IPS-20b (cell line): ENCODE measurements around the gene PHF2.

Experiments
- H3K27ac ChIP-seq: one replicate; pipeline ENCODE4 v1.5.1; 2013; ENCODE audit warnings: low read length
- H3K27me3 ChIP-seq: 2 replicates; pipeline ENCODE4 v1.6.1; 2013; ENCODE audit warnings: mild to moderate bottlenecking, low read length, inconsistent platforms; ENCODE audit not compliant: insufficient read depth
- H3K36me3 ChIP-seq: 2 replicates; pipeline ENCODE4 v1.6.1; 2013; ENCODE audit warnings: low read depth, mild to moderate bottlenecking, inconsistent platforms, low read length, moderate library complexity; ENCODE audit not compliant: insufficient read depth
- H3K4me1 ChIP-seq: 2 replicates; pipeline ENCODE4 v1.6.1; 2013; ENCODE audit warnings: mild to moderate bottlenecking, control low read depth, inconsistent platforms, low read length, moderate library complexity; ENCODE audit not compliant: insufficient read depth
- H3K4me3 ChIP-seq: 2 replicates; pipeline ENCODE4 v1.5.1; 2013; ENCODE audit warnings: mild to moderate bottlenecking, low read length, inconsistent platforms
- H3K9ac ChIP-seq: 2 replicates; pipeline ENCODE4 v1.6.1; 2013; ENCODE audit warnings: low read depth, mild to moderate bottlenecking, inconsistent platforms, low read length, moderate library complexity
- H3K9me3 ChIP-seq: 2 replicates; pipeline ENCODE4 v1.6.1; 2013; ENCODE audit warnings: mild to moderate bottlenecking, low read depth, low read length, inconsistent platforms; ENCODE audit not compliant: insufficient read depth

Gene PHF2

GRCh38 chr9:93652604-93653592 lies 76.5 kb downstream of the PHF2 start:
- Histone ChIP-seq H3K36me3 (peaks cover 22% of the 10 kb centered on the region), H3K9ac (no peak overlapping the region), H3K9me3 (no peaks in the 10 kb centered on the region), H3K4me3 (no peak overlapping the region), H3K27ac (no peak overlapping the region), H3K27me3 (no peaks in the 10 kb centered on the region), H3K4me1 (no peaks in the 10 kb centered on the region)

GRCh38 chr9:93653760-93654159 lies 77.4 kb downstream of the PHF2 start:
- Histone ChIP-seq H3K27ac (no peak overlapping the region), H3K36me3 (peaks cover 22% of the 10 kb centered on the region), H3K9ac (no peak overlapping the region), H3K4me3 (no peak overlapping the region), H3K27me3 (no peaks in the 10 kb centered on the region), H3K9me3 (no peaks in the 10 kb centered on the region), H3K4me1 (no peaks in the 10 kb centered on the region)

DNA sequence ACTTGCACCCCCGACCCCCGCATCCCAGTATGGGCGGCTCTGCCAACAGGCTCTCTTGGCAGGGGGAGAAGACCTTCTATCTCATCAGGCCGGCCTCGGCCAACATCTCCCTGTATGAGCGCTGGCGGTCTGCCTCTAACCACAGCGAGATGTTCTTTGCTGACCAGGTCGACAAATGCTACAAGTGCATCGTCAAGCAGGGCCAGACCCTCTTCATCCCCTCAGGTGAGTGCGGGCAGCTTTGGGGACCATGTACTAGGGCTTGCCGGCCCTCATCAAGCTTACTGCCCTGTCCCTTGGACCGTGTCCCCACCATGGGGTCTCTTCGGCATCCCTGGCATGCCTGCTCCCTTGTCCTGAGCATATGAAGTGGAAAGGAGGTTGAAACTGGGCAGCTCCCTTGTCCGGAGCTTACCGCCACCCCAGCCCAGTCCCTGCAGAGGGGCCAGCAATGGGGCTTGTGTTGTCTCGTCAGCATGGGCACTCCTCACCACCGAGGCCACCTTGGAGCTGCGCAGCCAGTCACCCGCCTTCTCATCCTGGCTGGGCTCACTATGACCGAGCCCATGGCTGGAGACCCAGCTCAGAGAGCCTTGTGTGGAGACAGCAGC lies 78.1 kb downstream of the PHF2 start:
- Histone ChIP-seq H3K9ac (no peak overlapping the region), H3K4me1 (no peaks in the 10 kb centered on the region), H3K9me3 (no peaks in the 10 kb centered on the region), H3K27ac (no peak overlapping the region), H3K36me3 (peaks cover 20% of the 10 kb centered on the region), H3K27me3 (no peaks in the 10 kb centered on the region), H3K4me3 (no peak overlapping the region)

DNA sequence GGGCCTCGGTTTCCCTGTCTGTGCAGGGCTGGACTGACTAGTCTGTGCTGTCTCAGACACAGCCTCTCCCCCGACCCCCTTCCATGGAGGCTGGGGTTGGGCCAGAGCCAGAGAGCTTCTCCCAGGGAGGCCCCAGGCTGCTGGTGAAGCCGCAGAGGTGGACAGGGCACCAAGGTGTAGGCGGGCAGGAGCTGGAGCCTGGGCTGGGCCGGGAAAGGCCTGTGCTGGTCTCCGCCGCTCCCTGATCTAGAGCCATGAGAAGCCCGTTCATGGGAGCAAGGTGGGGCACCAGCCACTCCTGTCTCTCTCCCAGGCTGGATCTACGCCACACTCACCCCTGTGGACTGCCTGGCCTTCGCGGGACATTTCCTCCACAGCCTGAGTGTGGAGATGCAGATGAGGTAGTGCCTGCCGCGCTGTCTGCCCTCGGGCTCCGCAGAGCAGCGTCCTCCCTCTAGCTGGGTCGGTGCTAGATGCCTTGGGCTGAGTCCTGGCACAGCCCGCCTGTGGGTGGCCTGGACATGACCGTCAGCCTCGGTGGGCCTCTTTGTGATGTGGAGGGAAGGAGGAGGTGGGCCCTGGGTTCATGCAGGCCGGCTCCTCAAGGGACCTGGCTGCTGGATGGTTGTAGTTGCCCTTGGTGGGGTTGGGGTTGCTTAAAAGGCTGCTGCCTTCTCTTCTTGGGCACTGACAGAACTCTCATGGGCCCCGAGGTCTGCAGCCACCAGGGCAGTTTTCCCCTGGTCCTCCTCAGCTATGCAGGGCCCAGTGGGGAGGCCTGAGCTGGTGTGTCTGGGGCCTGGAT lies 79.4 kb downstream of the PHF2 start:
- no peaks in the 10 kb centered on the region for H3K9me3 ChIP-seq
- peaks cover 6% of the 10 kb centered on the region for H3K36me3 ChIP-seq
- no peak overlapping the region for H3K9ac ChIP-seq
- no peaks in the 10 kb centered on the region for H3K27me3 ChIP-seq
- no peak overlapping the region for H3K27ac ChIP-seq
- no peaks in the 10 kb centered on the region for H3K4me1 ChIP-seq
- H3K4me3 ChIP-seq = no peak overlapping the region

GRCh38 chr9:93656426-93657239 lies 80.2 kb downstream of the PHF2 start:
- H3K4me1 ChIP-seq = no peaks in the 10 kb centered on the region
- no peak overlapping the region for H3K4me3 ChIP-seq
- H3K27ac ChIP-seq = no peak overlapping the region
- no peaks in the 10 kb centered on the region for H3K27me3 ChIP-seq
- H3K36me3 ChIP-seq = peaks cover 5% of the 10 kb centered on the region
- no peaks in the 10 kb centered on the region for H3K9me3 ChIP-seq
- no peak overlapping the region for H3K9ac ChIP-seq

GRCh38 chr9:93657331-93658111 lies 81.1 kb downstream of the PHF2 start:
- no peak overlapping the region for H3K4me3 ChIP-seq
- no peak overlapping the region for H3K27ac ChIP-seq
- peaks cover 5% of the 10 kb centered on the region for H3K36me3 ChIP-seq
- no peaks in the 10 kb centered on the region for H3K4me1 ChIP-seq
- H3K27me3 ChIP-seq = no peaks in the 10 kb centered on the region
- no peaks in the 10 kb centered on the region for H3K9me3 ChIP-seq
- no peak overlapping the region for H3K9ac ChIP-seq

- Histone ChIP-seq H3K9me3 (no peaks in the 10 kb centered on the region), H3K27ac (no peak overlapping the region), H3K36me3 (peaks cover 10% of the 10 kb centered on the region), H3K4me1 (no peaks in the 10 kb centered on the region), H3K9ac (no peak overlapping the region), H3K4me3 (no peak overlapping the region), H3K27me3 (no peaks in the 10 kb centered on the region)
These were observed 82.0 kb downstream of the PHF2 start for GRCh38 chr9:93658184-93658925.

DNA sequence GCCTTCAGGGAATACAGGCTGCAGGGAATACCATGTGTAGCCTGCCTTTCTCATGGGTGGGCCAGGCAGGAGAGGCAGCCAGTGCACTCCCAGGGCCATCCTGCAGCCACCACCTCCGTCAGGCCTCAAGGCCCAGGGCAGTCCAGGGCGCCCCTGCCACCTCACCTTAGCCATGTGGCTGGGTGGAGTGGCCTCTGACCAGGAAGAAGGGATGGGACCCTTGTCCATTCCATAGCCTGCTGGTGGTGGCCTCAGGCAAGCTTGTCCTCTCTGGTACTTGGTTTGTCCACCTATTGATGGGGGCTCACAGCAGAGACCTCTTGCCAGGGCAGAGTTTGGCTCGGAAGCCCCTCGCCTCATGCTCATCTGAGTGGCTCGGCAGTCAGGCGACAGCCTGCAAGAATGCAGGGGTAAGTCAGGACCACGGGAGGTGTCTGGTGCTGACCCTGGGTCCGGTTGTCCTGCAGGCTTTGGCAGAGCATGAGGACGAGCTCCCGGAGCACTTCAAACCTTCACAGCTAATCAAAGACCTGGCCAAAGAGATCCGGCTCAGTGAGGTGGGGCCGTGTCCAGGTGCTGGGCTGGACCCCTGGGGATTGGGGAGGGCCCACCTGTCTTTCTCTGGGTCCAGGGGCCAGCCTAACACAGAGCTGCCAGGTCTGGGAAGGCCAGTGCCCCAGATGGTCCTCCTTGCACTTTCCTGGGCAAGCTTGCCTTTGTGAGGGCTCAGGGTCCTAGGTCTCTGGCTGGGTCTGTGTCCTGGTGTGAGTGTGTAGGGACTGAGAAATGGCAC lies 82.9 kb downstream of the PHF2 start:
- H3K36me3 ChIP-seq = peaks cover 15% of the 10 kb centered on the region
- no peaks in the 10 kb centered on the region for H3K4me1 ChIP-seq
- H3K4me3 ChIP-seq = no peak overlapping the region
- no peak overlapping the region for H3K27ac ChIP-seq
- H3K9ac ChIP-seq = no peak overlapping the region
- no peaks in the 10 kb centered on the region for H3K9me3 ChIP-seq
- H3K27me3 ChIP-seq = no peaks in the 10 kb centered on the region

- no peak overlapping the region for H3K27ac ChIP-seq
- H3K9ac ChIP-seq = no peak overlapping the region
- no peak overlapping the region for H3K4me3 ChIP-seq
- no peaks in the 10 kb centered on the region for H3K4me1 ChIP-seq
- H3K9me3 ChIP-seq = no peaks in the 10 kb centered on the region
- peaks cover 15% of the 10 kb centered on the region for H3K36me3 ChIP-seq
- no peaks in the 10 kb centered on the region for H3K27me3 ChIP-seq
These were observed 83.4 kb downstream of the PHF2 start for GRCh38 chr9:93659837-93660177.
